ENCODE measurements around the gene ZMYND15. TPM values are rescaled to one million over a fixed set of nuclear protein-coding genes. Genes with fewer than 3 reads are reported as not detected.
"Not testable (repeated sequence)": the region's sequence is repeated elsewhere in the genome, so short reads cannot be mapped to it uniquely, and the experiment has no call there.

The ZMYND15 gene
- total and polyA plus RNA-seq, 2 of the 13 experiments (the other 11 are each of a cell fraction or from before 2014, with no cell fraction given), result 0.24 to 2.7 TPM

GRCh38 chr17:4699401-4700056, 40.1 kb upstream of the ZMYND15 start:
- FAIRE-seq; H4K20me1 ChIP-seq (ENCODE audit: insufficient read depth, low read length); in situ Hi-C loops (cut with HindIII; ENCODE audit: extremely low pct_ligation_motif_present, low pct_unique_long_range_greater_than_20kb); H3K4me3 ChIP-seq (replicated peaks in 1 of 3; ENCODE audit: insufficient read depth in 1 of 3, low read depth in 2 of 3, low read length in 3 of 3); H2AFZ ChIP-seq (ENCODE audit: low read length); DNase-seq (ENCODE audit: low spot score); H3K27ac ChIP-seq (ENCODE audit: extremely low read length, insufficient read depth, low read length); H3K9me3 ChIP-seq (ENCODE audit: low read length); CTCF ChIA-PET (ENCODE audit: low intra/inter-chr PET ratio, low total read pairs); H3K27me3 ChIP-seq (ENCODE audit: control insufficient read depth in 1 of 2, insufficient read depth in 2 of 2, low read length in 2 of 2); intact Hi-C loops (cut with micrococcal nuclease; ENCODE audit: unreplicated experiment); BruUV-seq (replicated peaks); H3K9ac ChIP-seq (ENCODE audit: insufficient read depth, low read depth, low read length); TF ChIP-seq LCORL (IDR thresholded peaks at IDR 0.05); USF2 (IDR thresholded peaks at IDR 0.05; ENCODE audit: low read depth, low read length): not testable (repeated sequence)
- peaks cover 7 to 27% of the 10 kb centered on the region in 2 experiments for H3K36me3 ChIP-seq (replicated peaks in 1 of 2; ENCODE audit: control insufficient read depth in 1 of 2, insufficient read depth in 2 of 2, low read length in 2 of 2)
- peak; percentile 21; the same call in 1 of the 3 replicates for ATAC-seq
- WGBS (ENCODE audit: low lambda C conversion rate), result 77% methylated on average over 13 of the region's 13 CpGs
- peaks cover 77% of the 10 kb centered on the region for H3K79me2 ChIP-seq (ENCODE audit: insufficient read depth, low read length)
- TF ChIP-seq CTCF (CRISPR knock-in tag; IDR thresholded peaks at IDR 0.05), result peak; percentile 64
- peak; percentile 35; the same call in 1 of the 2 replicates for TF ChIP-seq HOXA3 (CRISPR knock-in tag; IDR thresholded peaks at IDR 0.05)
- peak; percentile 43; the same call in 1 of the 2 replicates for TF ChIP-seq LCORL (CRISPR knock-in tag; IDR thresholded peaks at IDR 0.05)
- peak; percentile 53; the same call in 1 of the 2 replicates for TF ChIP-seq ZNF362 (CRISPR knock-in tag; IDR thresholded peaks at IDR 0.05; ENCODE audit: borderline replicate concordance)
- 0 out of 2 replicates have a peak, but pooled peaks have one; percentile 17 for TF ChIP-seq GATAD2A (CRISPR knock-in tag; IDR thresholded peaks at IDR 0.05)
- peak; percentile 92 for TF ChIP-seq SRF (IDR thresholded peaks at IDR 0.05; ENCODE audit: low read depth, low read length)
- peak; percentile 69; the same call in 1 of the 2 replicates for TF ChIP-seq USF2 (CRISPR knock-in tag; IDR thresholded peaks at IDR 0.05; ENCODE audit: borderline replicate concordance)
- peak; percentile 75 for TF ChIP-seq GFI1 (CRISPR knock-in tag; IDR thresholded peaks at IDR 0.05; ENCODE audit: borderline replicate concordance)
- TF ChIP-seq STAG1 (CRISPR knock-in tag; IDR thresholded peaks at IDR 0.05), result peak; percentile 61
- H3K4me2 ChIP-seq (ENCODE audit: low read depth, low read length), result peak overlapping the region; percentile 42
- POLR2A ChIA-PET, result interaction anchor here (1.0 kb wide), 1 partner anchor 9 kb away, joined by 5 read pairs; no protein-coding TSS in a partner anchor
- peaks cover 43% of the 10 kb centered on the region for H3K4me1 ChIP-seq (ENCODE audit: insufficient read depth, low read length)
